Keratinocyte (primary cell): ENCODE data around the gene ITSN1. TPM values are rescaled to one million over a fixed set of nuclear protein-coding genes. Genes with fewer than 3 reads are reported as not detected.

Experiments used
- DNase-seq: peaks from one replicate; pipeline ENCODE4 v3.0.0-alpha.2; 2011; ENCODE audit warnings: low read depth, missing footprints, low spot score
- FAIRE-seq: peaks from 2 replicates; lab custom pipeline; 2011; peaks lifted over from hg19 to GRCh38; lab: Jason Lieb, UNC
- H2AFZ ChIP-seq: 2 replicates; pipeline ENCODE4 v1.6.0; 2012; ENCODE audit warnings: low read length, control low read depth, inconsistent platforms; ENCODE audit not compliant: control insufficient read depth
- H3K27ac ChIP-seq: 2 replicates; pipeline ENCODE4 v1.5.1; 2011; ENCODE audit warnings: low read length; ENCODE audit not compliant: control insufficient read depth, insufficient read depth
- H3K27me3 ChIP-seq: 3 replicates; pipeline ENCODE4 v1.6.0; 2011; ENCODE audit warnings: low read length; ENCODE audit not compliant: control insufficient read depth, insufficient read depth; ENCODE audit errors: extremely low read depth
- H3K36me3 ChIP-seq, 2 experiments: 2 replicates in 1 of 2; 3 replicates in 1 of 2; pipeline ENCODE4 v1.5.1; 2011; ENCODE audit warnings: low read length in 2 of 2, mild to moderate bottlenecking in 1 of 2; ENCODE audit not compliant: control insufficient read depth in 2 of 2, insufficient read depth in 2 of 2; ENCODE audit errors: extremely low read depth in 1 of 2
- H3K4me1 ChIP-seq: 3 replicates; pipeline ENCODE4 v1.5.1; 2011; ENCODE audit warnings: low read length; ENCODE audit not compliant: control insufficient read depth, insufficient read depth; ENCODE audit errors: extremely low read depth
- H3K4me2 ChIP-seq: 3 replicates; pipeline ENCODE4 v1.6.0; 2011; ENCODE audit warnings: low read depth, low read length; ENCODE audit not compliant: control insufficient read depth, insufficient read depth; ENCODE audit errors: extremely low read depth
- H3K4me3 ChIP-seq, 3 experiments: fragments of 200-600 bp in 1 of 3; sonication (generic) in 1 of 3; 2 replicates in 2 of 3; 3 replicates in 1 of 3; pipeline ENCODE4 v1.5.1; 2011 to 2016; ENCODE audit warnings: low read length in 3 of 3, mild to moderate bottlenecking in 3 of 3, control low read depth in 2 of 3, inconsistent platforms in 1 of 3, low read depth in 1 of 3, mixed read lengths in 1 of 3, mixed run types in 1 of 3, moderate library complexity in 1 of 3; ENCODE audit not compliant: control insufficient read depth in 2 of 3, insufficient read depth in 2 of 3; ENCODE audit errors: extremely low read depth in 1 of 3
- H3K79me2 ChIP-seq: 2 replicates; pipeline ENCODE4 v1.6.0; 2012; ENCODE audit warnings: low read length; ENCODE audit not compliant: control insufficient read depth, insufficient read depth
- H3K9ac ChIP-seq: 3 replicates; pipeline ENCODE4 v1.6.0; 2011; ENCODE audit warnings: low read length; ENCODE audit not compliant: control insufficient read depth, insufficient read depth; ENCODE audit errors: extremely low read depth
- H3K9me1 ChIP-seq: 3 replicates; pipeline ENCODE4 v1.6.0; 2011; ENCODE audit warnings: low read length; ENCODE audit not compliant: control insufficient read depth, insufficient read depth; ENCODE audit errors: extremely low read depth
- H3K9me3 ChIP-seq: 2 replicates; pipeline ENCODE4 v1.5.1; 2012; ENCODE audit warnings: low read depth, low read length; ENCODE audit not compliant: control insufficient read depth
- H4K20me1 ChIP-seq: 3 replicates; pipeline ENCODE4 v1.6.0; 2011; ENCODE audit warnings: low read length; ENCODE audit not compliant: control insufficient read depth, insufficient read depth; ENCODE audit errors: extremely low read depth
- EZH2 ChIP-seq: IDR thresholded peaks from one replicate; pipeline ENCODE4 v1.6.1; 2012; ENCODE audit warnings: inconsistent platforms, mild to moderate bottlenecking, low read length, moderate library complexity
- dilution Hi-C: fragments of 300-500 bp; cut with MboI; formaldehyde crosslinking; loops from one replicate; pipeline ENCODE4 v1.7.0; 2020; ENCODE audit warnings: low sequenced_read_pairs; ENCODE audit not compliant: extremely low pct_ligation_motif_present
- polyA plus RNA-seq, 5 experiments: library from polyadenylated mRNA; depleted of rRNA in 3 of 5; stranded (reverse) in 3 of 5; stranded (forward) in 1 of 5; unstranded in 1 of 5; fragments of >200 nt; gene quantifications; 1 replicate in 1 of 5; 2 replicates in 3 of 5; 3 replicates in 1 of 5; pipeline versions ENCODE4 v1.2.1 to v1.2.3, GENCODE V29; 2011 to 2012; ENCODE audit warnings: missing spikeins in 2 of 5, low read depth in 1 of 5, low replicate concordance in 1 of 5
- TF ChIP-seq, protein P1 (sequence below), 3 experiments: IDR thresholded peaks in 1 of 3; conservative IDR thresholded peaks in 1 of 3; optimal IDR thresholded peaks in 1 of 3; 2 replicates in 2 of 3; 3 replicates in 1 of 3; pipeline versions ENCODE3 to v1.5.1; 2011; ENCODE audit warnings: low read length in 3 of 3, mild to moderate bottlenecking in 3 of 3, moderate library complexity in 2 of 3, control low read depth in 1 of 3, inconsistent platforms in 1 of 3; ENCODE audit not compliant: insufficient read depth in 2 of 3; ENCODE audit errors: extremely low read depth in 1 of 3

The ITSN1 gene
- polyA plus RNA-seq, 1 donor (not counting 4 experiments of a cell fraction or from before 2014, with no cell fraction given) = 34.3 TPM

DNA sequence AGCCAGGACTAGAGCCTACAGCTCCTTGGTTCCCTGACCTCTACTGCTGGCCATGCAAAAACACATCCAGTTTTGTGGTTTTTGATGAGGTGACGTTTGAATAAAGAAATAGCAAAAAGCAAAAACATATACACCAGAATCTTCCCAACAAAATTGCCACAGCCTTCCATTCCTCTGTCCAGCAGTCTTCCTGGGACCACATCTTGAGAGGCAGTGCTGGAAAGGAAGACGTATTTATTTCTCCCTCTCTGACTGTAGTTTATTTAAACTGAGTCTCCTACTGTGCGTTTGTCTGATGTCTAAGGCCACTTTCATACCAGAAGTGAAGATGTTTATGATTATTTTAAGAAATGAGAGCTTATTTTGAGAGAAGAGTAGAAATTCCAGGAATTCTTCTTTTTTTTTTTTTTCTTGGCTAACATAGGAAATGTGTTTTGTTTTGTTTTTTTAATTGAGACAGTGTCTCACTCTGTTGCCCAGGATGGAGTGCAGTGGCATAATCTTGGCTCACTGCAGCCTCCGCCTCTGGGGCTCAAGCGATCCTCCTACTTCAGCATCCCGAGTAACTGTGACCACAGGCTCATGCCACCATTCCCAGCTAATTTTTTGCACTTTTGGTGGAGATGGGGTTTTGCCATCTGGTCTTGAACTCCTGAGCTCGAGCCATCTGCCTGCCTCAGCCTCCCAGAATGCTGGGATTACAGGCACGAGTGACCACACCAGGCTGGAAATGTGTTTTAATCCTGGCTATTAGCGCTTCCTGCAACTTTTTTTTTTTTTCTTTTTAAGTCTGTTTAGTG lies 118.5 kb downstream of the ITSN1 start:
- no peaks in the 10 kb centered on the region for H4K20me1 ChIP-seq
- TF ChIP-seq, protein P1, sequence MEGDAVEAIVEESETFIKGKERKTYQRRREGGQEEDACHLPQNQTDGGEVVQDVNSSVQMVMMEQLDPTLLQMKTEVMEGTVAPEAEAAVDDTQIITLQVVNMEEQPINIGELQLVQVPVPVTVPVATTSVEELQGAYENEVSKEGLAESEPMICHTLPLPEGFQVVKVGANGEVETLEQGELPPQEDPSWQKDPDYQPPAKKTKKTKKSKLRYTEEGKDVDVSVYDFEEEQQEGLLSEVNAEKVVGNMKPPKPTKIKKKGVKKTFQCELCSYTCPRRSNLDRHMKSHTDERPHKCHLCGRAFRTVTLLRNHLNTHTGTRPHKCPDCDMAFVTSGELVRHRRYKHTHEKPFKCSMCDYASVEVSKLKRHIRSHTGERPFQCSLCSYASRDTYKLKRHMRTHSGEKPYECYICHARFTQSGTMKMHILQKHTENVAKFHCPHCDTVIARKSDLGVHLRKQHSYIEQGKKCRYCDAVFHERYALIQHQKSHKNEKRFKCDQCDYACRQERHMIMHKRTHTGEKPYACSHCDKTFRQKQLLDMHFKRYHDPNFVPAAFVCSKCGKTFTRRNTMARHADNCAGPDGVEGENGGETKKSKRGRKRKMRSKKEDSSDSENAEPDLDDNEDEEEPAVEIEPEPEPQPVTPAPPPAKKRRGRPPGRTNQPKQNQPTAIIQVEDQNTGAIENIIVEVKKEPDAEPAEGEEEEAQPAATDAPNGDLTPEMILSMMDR (optimal IDR thresholded peaks at IDR 0.05 in 1 of 3, IDR thresholded peaks at IDR 0.05 in 1 of 3, conservative IDR thresholded peaks at IDR 0.05 in 1 of 3; ENCODE audit: extremely low read depth in 1 of 3, insufficient read depth in 2 of 3, low read length in 3 of 3) = no peak
- TF ChIP-seq EZH2 = no peak
- peak overlapping the region; percentile 61 for H3K4me2 ChIP-seq
- no peak overlapping the region for H3K4me3 ChIP-seq
- dilution Hi-C loops = no loop called here
- peaks cover 0 to 5% of the 10 kb centered on the region in 2 experiments for H3K36me3 ChIP-seq
- no peak for FAIRE-seq
- H3K9me1 ChIP-seq = no peaks in the 10 kb centered on the region
- DNase-seq = no peak
- H3K9ac ChIP-seq = no peak overlapping the region
- no peaks in the 10 kb centered on the region for H3K27me3 ChIP-seq
- H3K9me3 ChIP-seq = no peaks in the 10 kb centered on the region
- H3K27ac ChIP-seq = peak overlapping the region; percentile 52
- H2AFZ ChIP-seq = no peak overlapping the region
- H3K4me1 ChIP-seq = peaks cover 13% of the 10 kb centered on the region
- H3K79me2 ChIP-seq = no peaks in the 10 kb centered on the region

DNA sequence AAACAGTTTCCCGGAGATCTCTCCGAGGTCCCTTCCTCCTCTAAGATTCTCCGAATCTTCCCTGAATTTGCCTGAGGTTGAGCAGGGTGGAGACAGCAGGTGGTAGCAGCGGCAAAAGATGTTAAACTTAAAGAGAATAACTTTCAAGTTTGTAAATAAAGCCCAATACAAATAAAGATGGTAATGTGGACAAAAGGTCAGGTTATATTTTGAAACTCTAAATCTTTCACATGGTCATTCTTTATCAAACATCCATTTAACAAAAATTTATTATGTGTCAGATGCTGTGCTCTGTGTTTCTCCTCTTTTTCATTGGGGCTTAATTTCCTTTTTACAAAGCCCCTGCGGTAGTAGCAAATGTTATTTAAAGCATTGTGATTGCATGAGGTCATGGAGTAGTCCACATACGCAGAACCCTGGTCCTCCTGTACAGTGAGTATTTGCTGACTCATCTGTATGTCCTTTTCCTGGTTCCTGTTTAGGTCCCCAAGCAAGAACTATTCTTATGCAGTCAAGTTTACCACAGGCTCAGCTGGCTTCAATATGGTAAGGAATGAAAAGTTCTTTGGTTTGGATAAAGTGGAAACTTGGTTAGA lies 119.2 kb downstream of the ITSN1 start:
- no peaks in the 10 kb centered on the region for H3K9me3 ChIP-seq
- no peaks in the 10 kb centered on the region for H3K9me1 ChIP-seq
- no peak overlapping the region for H3K4me3 ChIP-seq
- H4K20me1 ChIP-seq = no peaks in the 10 kb centered on the region
- peak overlapping the region; percentile 61 for H3K4me2 ChIP-seq
- no peak overlapping the region for H2AFZ ChIP-seq
- no peak overlapping the region for H3K9ac ChIP-seq
- H3K27me3 ChIP-seq = no peaks in the 10 kb centered on the region
- H3K4me1 ChIP-seq = peaks cover 13% of the 10 kb centered on the region
- no peaks in the 10 kb centered on the region for H3K79me2 ChIP-seq
- TF ChIP-seq, protein P1 (optimal IDR thresholded peaks at IDR 0.05 in 1 of 3, IDR thresholded peaks at IDR 0.05 in 1 of 3, conservative IDR thresholded peaks at IDR 0.05 in 1 of 3; ENCODE audit: extremely low read depth in 1 of 3, insufficient read depth in 2 of 3, low read length in 3 of 3) = no peak
- no peak for TF ChIP-seq EZH2
- dilution Hi-C loops = no loop called here
- DNase-seq (peak; percentile 45), FAIRE-seq (peak; percentile 94)
- H3K36me3 ChIP-seq = peaks cover 0 to 6% of the 10 kb centered on the region in 2 experiments
- peak overlapping the region; percentile 52 for H3K27ac ChIP-seq
